ENCODE measurements around the gene IKBKE.

Gene IKBKE

GRCh38 chr1:206465951-206466350 lies 4.3 kb upstream of the IKBKE start:
- H3K4me3 ChIP-seq (replicated peaks; ENCODE audit: low read depth, low read length), result no peak overlapping the region
- DNase-seq (ENCODE audit: extremely low read depth, low read depth), result no peak
- TF ChIP-seq CTCF (IDR thresholded peaks at IDR 0.05; ENCODE audit: low read depth, low read length, missing control alignments), result no peak

- no peak for DNase-seq (ENCODE audit: extremely low read depth, low read depth)
- TF ChIP-seq CTCF (IDR thresholded peaks at IDR 0.05; ENCODE audit: low read depth, low read length, missing control alignments), result no peak
- no peak overlapping the region for H3K4me3 ChIP-seq (replicated peaks; ENCODE audit: low read depth, low read length)
Observed at GRCh38 chr1:206466840-206467649, 3.2 kb upstream of the IKBKE start.

- no peak for TF ChIP-seq CTCF (IDR thresholded peaks at IDR 0.05; ENCODE audit: low read depth, low read length, missing control alignments)
- H3K4me3 ChIP-seq (replicated peaks; ENCODE audit: low read depth, low read length), result no peak overlapping the region
- DNase-seq (ENCODE audit: extremely low read depth, low read depth), result no peak
Observed at GRCh38 chr1:206467915-206468314, 2.4 kb upstream of the IKBKE start.

- TF ChIP-seq CTCF (IDR thresholded peaks at IDR 0.05; ENCODE audit: low read depth, low read length, missing control alignments), result no peak
- no peak overlapping the region for H3K4me3 ChIP-seq (replicated peaks; ENCODE audit: low read depth, low read length)
- DNase-seq (ENCODE audit: extremely low read depth, low read depth), result no peak
Observed at GRCh38 chr1:206468571-206468970, 1.7 kb upstream of the IKBKE start.

GRCh38 chr1:206469411-206469932 lies 804 bp upstream of the IKBKE start:
- H3K4me3 ChIP-seq (replicated peaks; ENCODE audit: low read depth, low read length), result no peak overlapping the region
- DNase-seq (ENCODE audit: extremely low read depth, low read depth), result no peak
- no peak for TF ChIP-seq CTCF (IDR thresholded peaks at IDR 0.05; ENCODE audit: low read depth, low read length, missing control alignments)

- H3K4me3 ChIP-seq (replicated peaks; ENCODE audit: low read depth, low read length), result peak overlapping the region; percentile 76
- DNase-seq (ENCODE audit: extremely low read depth, low read depth), result no peak
- no peak for TF ChIP-seq CTCF (IDR thresholded peaks at IDR 0.05; ENCODE audit: low read depth, low read length, missing control alignments)
Observed at GRCh38 chr1:206470692-206471414, 577 bp downstream of the IKBKE start.
